GM12875 (cell line): ENCODE measurements around the gene ZNF526.

Experiments
- H3K4me3 ChIP-seq: one replicate; pipeline ENCODE4 v1.5.1; 2011; ENCODE audit warnings: low read depth, low read length, control low read depth
- TF ChIP-seq, protein P1 (sequence below): IDR thresholded peaks from 2 replicates; pipeline ENCODE4 v1.5.1; 2011; ENCODE audit warnings: low read depth, mild to moderate bottlenecking, control low read depth, inconsistent platforms, low read length, moderate library complexity, borderline replicate concordance; ENCODE audit not compliant: insufficient read depth

The ZNF526 gene

DNA sequence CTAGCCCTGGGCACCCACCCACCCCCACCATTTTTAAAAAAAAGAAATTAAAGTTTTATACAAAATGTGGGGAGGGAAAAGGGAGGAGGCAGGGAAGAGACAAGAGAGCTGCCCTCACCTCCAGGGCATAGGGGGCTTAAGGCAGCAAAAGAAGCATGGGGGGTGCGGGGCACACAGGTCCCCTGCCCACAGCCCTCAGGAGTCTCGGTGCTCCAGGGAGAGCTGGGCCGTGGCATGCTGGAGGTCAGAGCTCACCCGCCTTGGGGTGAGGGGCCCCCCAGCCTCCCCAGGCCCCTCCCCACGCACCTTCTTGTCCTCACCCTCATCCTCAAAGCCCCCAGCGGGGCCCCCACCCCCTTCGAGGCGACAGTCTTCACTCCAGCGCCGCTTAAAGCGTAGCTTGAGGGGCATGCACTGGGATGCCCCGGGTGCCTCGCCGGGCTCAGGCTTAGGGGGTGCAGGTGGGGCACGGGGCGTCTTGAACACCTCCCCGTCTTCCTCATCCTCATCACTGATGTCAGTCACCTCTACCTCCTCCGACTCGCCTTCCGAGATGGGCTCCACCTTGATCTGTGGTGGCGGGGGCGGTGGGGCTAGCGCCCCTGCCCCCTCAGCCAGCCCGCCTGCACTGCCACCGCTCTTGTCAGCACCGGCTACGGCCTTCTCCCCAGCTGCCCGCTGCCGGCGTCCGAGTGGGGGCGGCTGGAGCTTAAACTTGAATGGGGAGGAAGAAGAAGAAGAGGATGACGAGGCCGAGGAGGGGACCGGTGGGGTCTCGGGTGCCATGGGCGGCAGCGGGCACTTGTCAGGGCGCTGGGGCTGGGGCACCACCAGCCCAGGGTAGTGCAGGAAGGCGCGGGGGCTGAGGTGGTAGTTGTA lies 28.4 kb downstream of the ZNF526 start:
- no peak overlapping the region for H3K4me3 ChIP-seq
- TF ChIP-seq, protein P1, sequence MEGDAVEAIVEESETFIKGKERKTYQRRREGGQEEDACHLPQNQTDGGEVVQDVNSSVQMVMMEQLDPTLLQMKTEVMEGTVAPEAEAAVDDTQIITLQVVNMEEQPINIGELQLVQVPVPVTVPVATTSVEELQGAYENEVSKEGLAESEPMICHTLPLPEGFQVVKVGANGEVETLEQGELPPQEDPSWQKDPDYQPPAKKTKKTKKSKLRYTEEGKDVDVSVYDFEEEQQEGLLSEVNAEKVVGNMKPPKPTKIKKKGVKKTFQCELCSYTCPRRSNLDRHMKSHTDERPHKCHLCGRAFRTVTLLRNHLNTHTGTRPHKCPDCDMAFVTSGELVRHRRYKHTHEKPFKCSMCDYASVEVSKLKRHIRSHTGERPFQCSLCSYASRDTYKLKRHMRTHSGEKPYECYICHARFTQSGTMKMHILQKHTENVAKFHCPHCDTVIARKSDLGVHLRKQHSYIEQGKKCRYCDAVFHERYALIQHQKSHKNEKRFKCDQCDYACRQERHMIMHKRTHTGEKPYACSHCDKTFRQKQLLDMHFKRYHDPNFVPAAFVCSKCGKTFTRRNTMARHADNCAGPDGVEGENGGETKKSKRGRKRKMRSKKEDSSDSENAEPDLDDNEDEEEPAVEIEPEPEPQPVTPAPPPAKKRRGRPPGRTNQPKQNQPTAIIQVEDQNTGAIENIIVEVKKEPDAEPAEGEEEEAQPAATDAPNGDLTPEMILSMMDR: no peak

DNA sequence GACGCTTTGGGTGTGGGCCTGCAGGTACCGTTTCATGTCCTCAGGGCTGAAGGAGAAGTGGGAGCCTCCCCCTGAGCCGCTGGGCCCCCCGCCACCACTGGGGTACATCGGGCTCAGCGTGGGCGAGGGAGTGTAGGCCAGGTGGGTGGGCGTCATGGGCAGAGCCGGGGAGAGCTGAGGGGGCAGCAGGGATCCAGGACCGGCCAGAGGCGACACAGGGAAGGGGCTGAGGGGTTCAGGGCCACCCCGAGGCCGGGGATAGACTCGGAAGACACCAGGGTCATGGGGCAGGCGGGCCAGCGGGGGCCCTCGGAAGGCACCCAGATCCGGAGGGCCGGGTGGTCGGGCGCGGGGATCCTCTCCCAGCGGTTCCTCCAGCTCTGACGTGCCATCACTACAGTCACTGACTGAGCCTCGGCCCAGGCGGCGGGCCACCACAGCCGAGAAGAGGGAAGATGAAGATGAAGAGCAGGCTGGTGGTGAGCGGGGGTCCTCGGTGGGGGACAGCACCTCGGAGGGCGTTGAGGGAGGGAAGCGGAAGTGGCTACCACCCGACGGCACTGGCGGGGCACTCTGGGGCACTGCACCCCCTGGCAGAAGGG lies 29.1 kb downstream of the ZNF526 start:
- TF ChIP-seq, protein P1: no peak
- H3K4me3 ChIP-seq: no peak overlapping the region

DNA sequence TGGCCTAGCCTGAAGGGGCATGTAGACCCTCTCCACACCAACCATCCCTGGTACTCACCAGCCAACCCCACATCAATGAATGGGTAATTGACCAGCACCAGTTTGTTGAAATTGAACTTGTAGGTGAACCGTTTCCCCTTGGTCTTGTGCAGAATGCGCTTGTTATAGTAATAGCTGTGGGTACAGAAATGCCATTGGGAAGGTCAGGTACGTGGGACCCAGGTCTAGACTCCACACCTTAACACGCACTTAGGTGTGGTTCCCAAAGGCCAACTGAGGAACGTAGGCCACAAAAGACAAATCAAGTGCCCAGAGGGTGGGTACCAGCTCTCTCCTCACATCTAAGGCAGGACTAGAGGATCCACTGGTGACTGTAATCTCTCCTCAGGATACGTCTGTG lies 29.7 kb downstream of the ZNF526 start:
- TF ChIP-seq, protein P1: no peak
- no peak overlapping the region for H3K4me3 ChIP-seq

DNA sequence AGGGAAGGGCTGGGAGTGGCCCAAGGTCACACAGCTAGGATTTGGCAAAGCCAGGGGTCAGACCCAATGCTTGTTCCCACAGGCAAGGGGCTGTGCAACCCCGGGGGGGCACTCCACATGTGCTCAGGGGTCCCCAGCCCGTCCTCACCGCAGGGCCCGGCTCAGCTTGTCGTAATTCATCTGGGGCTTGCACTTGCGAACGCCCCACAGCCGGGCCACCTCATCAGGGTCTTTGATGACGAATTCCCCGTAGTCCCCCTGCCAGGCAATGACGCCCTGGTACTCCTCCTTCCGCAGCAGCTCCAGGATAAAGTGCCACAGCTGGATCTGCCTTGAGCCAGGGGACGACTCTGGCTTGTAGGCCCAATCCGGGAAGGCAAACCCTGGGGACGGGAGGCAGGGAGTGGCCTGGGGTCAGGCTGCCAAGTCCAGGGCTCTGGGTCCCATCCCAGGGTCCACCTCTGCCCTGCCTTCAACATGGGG lies 30.1 kb downstream of the ZNF526 start:
- H3K4me3 ChIP-seq: no peak overlapping the region
- TF ChIP-seq, protein P1: no peak

GRCh38 chr19:42250666-42251531 lies 30.8 kb downstream of the ZNF526 start:
- no peak overlapping the region for H3K4me3 ChIP-seq
- TF ChIP-seq, protein P1: no peak

DNA sequence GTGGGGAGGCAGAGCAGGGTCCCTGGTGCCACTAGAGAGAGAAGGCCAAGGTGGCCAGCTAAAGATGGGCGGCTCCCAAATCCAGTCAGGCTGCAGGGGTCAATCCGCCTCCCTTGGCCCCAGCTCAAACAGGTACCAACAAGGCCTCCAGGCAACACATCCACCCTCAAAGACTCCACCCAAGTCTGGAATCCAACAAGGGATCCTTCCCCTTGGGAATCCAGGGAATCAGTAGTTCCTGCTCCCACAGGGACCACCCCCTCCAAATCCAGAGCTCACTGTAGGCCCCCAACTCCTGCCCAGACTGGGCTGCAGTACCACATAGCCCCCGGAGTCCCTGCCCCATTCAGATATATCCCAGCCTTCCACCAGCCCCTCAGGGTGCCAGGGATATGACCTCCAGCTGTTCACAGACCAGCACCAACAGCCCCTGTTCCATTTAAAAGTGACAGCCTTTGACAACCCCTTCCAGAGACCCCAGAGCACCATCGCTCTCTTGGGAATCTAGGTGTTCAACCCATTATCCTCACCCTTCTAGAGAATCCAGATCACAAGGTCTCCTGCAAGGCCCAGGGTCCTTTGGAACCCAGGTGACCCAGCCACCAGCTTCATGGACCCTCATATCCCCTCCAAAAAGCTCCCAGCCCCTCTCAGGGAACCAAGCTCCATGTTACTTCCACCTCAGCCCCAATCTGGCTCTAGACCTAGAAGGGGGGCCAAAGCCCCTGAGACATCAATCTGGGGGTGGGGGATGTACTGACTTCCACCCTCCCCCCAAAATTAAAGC lies 31.7 kb downstream of the ZNF526 start:
- no peak overlapping the region for H3K4me3 ChIP-seq
- TF ChIP-seq, protein P1: no peak
